LNCAP (cell line): Measurements from ENCODE around the gene PAPPA2.

Experiments
- TF ChIP-seq, protein P1 (sequence below): fragments of 450-650 bp; IDR thresholded peaks from 2 replicates; pipeline ENCODE4 v1.5.1; 2017; ENCODE audit warnings: mild to moderate bottlenecking

The PAPPA2 gene

GRCh38 chr1:176617881-176618280, 154.9 kb downstream of the PAPPA2 start:
- TF ChIP-seq, protein P1, sequence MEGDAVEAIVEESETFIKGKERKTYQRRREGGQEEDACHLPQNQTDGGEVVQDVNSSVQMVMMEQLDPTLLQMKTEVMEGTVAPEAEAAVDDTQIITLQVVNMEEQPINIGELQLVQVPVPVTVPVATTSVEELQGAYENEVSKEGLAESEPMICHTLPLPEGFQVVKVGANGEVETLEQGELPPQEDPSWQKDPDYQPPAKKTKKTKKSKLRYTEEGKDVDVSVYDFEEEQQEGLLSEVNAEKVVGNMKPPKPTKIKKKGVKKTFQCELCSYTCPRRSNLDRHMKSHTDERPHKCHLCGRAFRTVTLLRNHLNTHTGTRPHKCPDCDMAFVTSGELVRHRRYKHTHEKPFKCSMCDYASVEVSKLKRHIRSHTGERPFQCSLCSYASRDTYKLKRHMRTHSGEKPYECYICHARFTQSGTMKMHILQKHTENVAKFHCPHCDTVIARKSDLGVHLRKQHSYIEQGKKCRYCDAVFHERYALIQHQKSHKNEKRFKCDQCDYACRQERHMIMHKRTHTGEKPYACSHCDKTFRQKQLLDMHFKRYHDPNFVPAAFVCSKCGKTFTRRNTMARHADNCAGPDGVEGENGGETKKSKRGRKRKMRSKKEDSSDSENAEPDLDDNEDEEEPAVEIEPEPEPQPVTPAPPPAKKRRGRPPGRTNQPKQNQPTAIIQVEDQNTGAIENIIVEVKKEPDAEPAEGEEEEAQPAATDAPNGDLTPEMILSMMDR: no peak

DNA sequence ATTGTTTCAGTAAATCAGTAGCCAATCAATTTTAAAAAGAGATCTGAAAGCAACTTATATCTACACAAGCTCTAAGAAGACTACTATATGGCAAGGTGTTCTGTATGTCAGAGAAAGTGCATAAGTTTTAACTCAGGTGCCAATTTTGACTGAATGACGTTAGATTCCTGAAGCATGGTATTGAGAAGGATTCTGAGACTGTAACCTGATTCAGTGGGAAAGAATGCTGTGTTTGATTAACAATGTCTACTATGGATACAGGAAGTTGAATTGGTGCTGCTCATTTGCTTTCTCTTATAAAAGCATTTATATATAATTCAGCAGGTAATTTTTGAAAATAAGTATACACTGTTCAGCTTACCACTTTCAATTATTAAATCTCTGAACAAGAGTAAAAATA, 156.3 kb downstream of the PAPPA2 start:
- TF ChIP-seq, protein P1: no peak

GRCh38 chr1:176625365-176625764, 162.4 kb downstream of the PAPPA2 start:
- TF ChIP-seq, protein P1: no peak

- TF ChIP-seq, protein P1: no peak
Measured at GRCh38 chr1:176626572-176627061, 163.6 kb downstream of the PAPPA2 start.

DNA sequence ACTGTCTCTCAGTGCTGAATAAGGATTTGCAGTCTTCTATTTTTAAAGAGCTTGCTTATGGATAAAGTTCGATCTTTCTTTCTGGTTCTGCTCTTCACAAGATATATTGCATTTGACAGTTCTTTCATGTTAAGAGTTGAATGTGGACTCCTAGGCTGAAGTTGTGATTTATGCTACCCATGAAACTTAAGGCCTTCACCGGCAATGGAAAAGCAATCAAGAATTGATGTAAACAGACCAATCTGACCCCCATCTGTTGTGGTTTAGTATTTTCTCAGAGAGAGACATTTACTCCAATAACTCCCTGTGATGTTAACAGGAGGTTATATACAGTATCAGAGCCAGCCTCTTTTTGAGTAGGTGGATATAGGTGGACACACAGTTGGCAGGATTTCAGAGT, 165.8 kb downstream of the PAPPA2 start:
- TF ChIP-seq, protein P1: no peak

- TF ChIP-seq, protein P1: no peak
Measured at GRCh38 chr1:176638713-176639526, 175.9 kb downstream of the PAPPA2 start.

GRCh38 chr1:176643536-176643935, 180.6 kb downstream of the PAPPA2 start:
- TF ChIP-seq, protein P1: no peak
